MM.1S (cell line): Measurements from ENCODE around the gene ATP9A.

ENCODE experiments used
- DNase-seq: peaks from one replicate; pipeline ENCODE4 v3.0.0-alpha.2; 2015
- H2AFZ ChIP-seq: fragments of 300-600 bp; sonication (generic); 2 replicates; pipeline ENCODE4 v1.6.0; 2016; ENCODE audit warnings: antibody characterized with exemption, low read length
- H3F3A ChIP-seq: fragments of 300-600 bp; sonication (generic); 2 replicates; pipeline ENCODE4 v1.6.1; 2016; ENCODE audit warnings: mild to moderate bottlenecking, antibody characterized with exemption, low read length, moderate library complexity, mixed read lengths; ENCODE audit not compliant: insufficient read depth
- H3K27ac ChIP-seq: fragments of 300-600 bp; sonication (generic); 2 replicates; pipeline ENCODE4 v1.5.1; 2016; ENCODE audit warnings: mild to moderate bottlenecking, low read length
- H3K27me3 ChIP-seq: fragments of 300-600 bp; sonication (generic); replicated peaks from 2 replicates; pipeline ENCODE4 v1.6.0; 2016; ENCODE audit warnings: low read length; ENCODE audit not compliant: insufficient read depth
- H3K36me3 ChIP-seq: fragments of 300-600 bp; sonication (generic); replicated peaks from 2 replicates; pipeline ENCODE4 v1.6.1; 2016; ENCODE audit warnings: mild to moderate bottlenecking, low read length, mixed read lengths; ENCODE audit not compliant: insufficient read depth
- H3K4me1 ChIP-seq: fragments of 300-600 bp; sonication (generic); 2 replicates; pipeline ENCODE4 v1.6.1; 2016; ENCODE audit warnings: low read length, mixed read lengths
- H3K4me2 ChIP-seq: fragments of 300-600 bp; sonication (generic); 2 replicates; pipeline ENCODE4 v1.6.0; 2016; ENCODE audit warnings: low read depth, low read length
- H3K4me3 ChIP-seq: fragments of 300-600 bp; sonication (generic); 2 replicates; pipeline ENCODE4 v1.5.1; 2016; ENCODE audit warnings: low read length, mixed read lengths
- H3K79me2 ChIP-seq: fragments of 300-600 bp; sonication (generic); 2 replicates; pipeline ENCODE4 v1.6.1; 2016; ENCODE audit warnings: mixed run types, low read length, mixed read lengths
- H3K9ac ChIP-seq: fragments of 300-600 bp; sonication (generic); 2 replicates; pipeline ENCODE4 v1.6.1; 2016; ENCODE audit warnings: low read length, mixed read lengths
- H3K9me2 ChIP-seq: fragments of 300-600 bp; sonication (generic); replicated peaks from 2 replicates; pipeline ENCODE4 v1.6.1; 2016; ENCODE audit warnings: mild to moderate bottlenecking, low read length, mixed read lengths; ENCODE audit not compliant: insufficient read depth
- H3K9me3 ChIP-seq: fragments of 300-600 bp; sonication (generic); replicated peaks from 2 replicates; pipeline ENCODE4 v1.6.1; 2016; ENCODE audit warnings: mild to moderate bottlenecking, low read length, mixed read lengths; ENCODE audit not compliant: insufficient read depth
- H4K20me1 ChIP-seq: fragments of 300-600 bp; sonication (generic); 2 replicates; pipeline ENCODE4 v1.6.1; 2016; ENCODE audit warnings: mild to moderate bottlenecking, low read length, moderate library complexity, mixed read lengths; ENCODE audit not compliant: insufficient read depth
- CTCF ChIP-seq: fragments of 300-600 bp; sonication (generic); IDR thresholded peaks from 2 replicates; pipeline ENCODE4 v1.5.1; 2016; ENCODE audit warnings: antibody characterized with exemption, low read length, mixed read lengths
- EZH2 ChIP-seq: fragments of 300-600 bp; sonication (generic); optimal IDR thresholded peaks from 2 replicates; pipeline ENCODE3; 2017; ENCODE audit warnings: low read depth, mild to moderate bottlenecking, antibody characterized with exemption, low read length, mixed read lengths
- EZH2phosphoT487 ChIP-seq: fragments of 300-600 bp; sonication (generic); IDR thresholded peaks from 2 replicates; pipeline ENCODE4 v1.6.1; 2018; ENCODE audit warnings: antibody characterized with exemption, low read length

The ATP9A gene

GRCh38 chr20:51692806-51693400, 75.3 kb downstream of the ATP9A start:
- Histone ChIP-seq H3K4me2 (no peak overlapping the region), H3K79me2 (no peaks in the 10 kb centered on the region)

GRCh38 chr20:51691703-51692102, 76.5 kb downstream of the ATP9A start:
- Histone ChIP-seq H3K27me3 (no peaks in the 10 kb centered on the region), H3K27ac (no peak overlapping the region), H3K4me2 (no peak overlapping the region)

More at GRCh38 chr20:51692806-51693400, 75.3 kb downstream of the ATP9A start:
- no peaks in the 10 kb centered on the region for H3K9me3 ChIP-seq
- no peaks in the 10 kb centered on the region for H3K9me2 ChIP-seq
- no peaks in the 10 kb centered on the region for H3K27me3 ChIP-seq
- H2AFZ ChIP-seq = no peak overlapping the region
- H3K4me3 ChIP-seq = no peak overlapping the region
- no peak overlapping the region for H3K9ac ChIP-seq
- no peaks in the 10 kb centered on the region for H4K20me1 ChIP-seq
- no peak overlapping the region for H3K27ac ChIP-seq
- no peaks in the 10 kb centered on the region for H3F3A ChIP-seq
- H3K36me3 ChIP-seq = no peaks in the 10 kb centered on the region
- TF ChIP-seq CTCF (no peak), EZH2 (no peak), EZH2phosphoT487 (no peak)
- no peak for DNase-seq
- no peaks in the 10 kb centered on the region for H3K4me1 ChIP-seq

GRCh38 chr20:51688600-51689244, 79.5 kb downstream of the ATP9A start:
- H3K4me2 ChIP-seq = no peak overlapping the region

More at GRCh38 chr20:51691703-51692102, 76.5 kb downstream of the ATP9A start:
- H3K9me3 ChIP-seq = no peaks in the 10 kb centered on the region
- no peaks in the 10 kb centered on the region for H3K9me2 ChIP-seq
- H2AFZ ChIP-seq = no peak overlapping the region
- no peaks in the 10 kb centered on the region for H3K79me2 ChIP-seq
- H3F3A ChIP-seq = no peaks in the 10 kb centered on the region
- H3K4me1 ChIP-seq = no peaks in the 10 kb centered on the region
- H3K36me3 ChIP-seq = no peaks in the 10 kb centered on the region
- H4K20me1 ChIP-seq = no peaks in the 10 kb centered on the region
- no peak overlapping the region for H3K9ac ChIP-seq
- no peak overlapping the region for H3K4me3 ChIP-seq
- no peak for DNase-seq
- TF ChIP-seq CTCF (no peak), EZH2phosphoT487 (no peak), EZH2 (no peak)

More at GRCh38 chr20:51688600-51689244, 79.5 kb downstream of the ATP9A start:
- H3K4me1 ChIP-seq = no peaks in the 10 kb centered on the region
- H4K20me1 ChIP-seq = no peaks in the 10 kb centered on the region
- no peak overlapping the region for H3K9ac ChIP-seq
- H3K4me3 ChIP-seq = no peak overlapping the region
- no peaks in the 10 kb centered on the region for H3K36me3 ChIP-seq
- no peaks in the 10 kb centered on the region for H3K27me3 ChIP-seq
- no peak overlapping the region for H2AFZ ChIP-seq
- H3F3A ChIP-seq = no peaks in the 10 kb centered on the region
- TF ChIP-seq EZH2phosphoT487 = no peak
- TF ChIP-seq CTCF = no peak
- TF ChIP-seq EZH2 = no peak
- H3K9me2 ChIP-seq = no peaks in the 10 kb centered on the region
- DNase-seq = no peak
- no peak overlapping the region for H3K27ac ChIP-seq
- no peaks in the 10 kb centered on the region for H3K9me3 ChIP-seq
- no peaks in the 10 kb centered on the region for H3K79me2 ChIP-seq
